Subcutaneous adipose tissue (tissue), 4 donors: ENCODE results near the gene NKX2-4. TPM values are rescaled to one million over a fixed set of nuclear protein-coding genes. Genes with fewer than 3 reads are reported as not detected.

Source experiments
- total RNA-seq, 4 donors: library from RNA; depleted of rRNA; stranded (reverse); fragments of >200 nt; gene quantifications; one replicate each; pipeline ENCODE4 v1.1.0, GENCODE V29; 2016
- TF ChIP-seq, protein P1 (sequence below): fragments of 450-650 bp; IDR thresholded peaks from one replicate; pipeline ENCODE4 v1.5.1; 2016; ENCODE audit warnings: low read depth, mild to moderate bottlenecking, control low read depth, antibody characterized with exemption, moderate library complexity

NKX2-4 gene
- total RNA-seq, 4 donors from 2014 or later, result not detected

DNA sequence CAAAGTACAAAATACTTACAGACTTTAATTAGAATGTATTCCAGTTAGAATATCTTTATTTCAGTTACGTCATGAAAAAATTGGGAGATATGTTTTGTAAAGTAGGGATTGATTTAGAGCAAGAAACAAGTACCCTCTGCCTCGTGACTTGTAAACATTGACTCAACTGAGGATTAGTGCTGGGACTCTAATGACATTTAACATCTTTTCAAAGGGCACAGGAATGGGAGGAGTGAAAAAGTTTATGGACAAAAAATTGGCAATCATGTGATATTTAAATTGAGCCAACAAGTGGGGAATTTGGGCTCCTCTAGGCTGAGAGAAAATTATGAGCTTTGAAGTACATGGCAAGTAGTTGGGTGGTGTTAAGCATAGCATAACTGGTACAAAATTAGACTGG is 25.3 kb downstream of the NKX2-4 start:
- TF ChIP-seq, protein P1, sequence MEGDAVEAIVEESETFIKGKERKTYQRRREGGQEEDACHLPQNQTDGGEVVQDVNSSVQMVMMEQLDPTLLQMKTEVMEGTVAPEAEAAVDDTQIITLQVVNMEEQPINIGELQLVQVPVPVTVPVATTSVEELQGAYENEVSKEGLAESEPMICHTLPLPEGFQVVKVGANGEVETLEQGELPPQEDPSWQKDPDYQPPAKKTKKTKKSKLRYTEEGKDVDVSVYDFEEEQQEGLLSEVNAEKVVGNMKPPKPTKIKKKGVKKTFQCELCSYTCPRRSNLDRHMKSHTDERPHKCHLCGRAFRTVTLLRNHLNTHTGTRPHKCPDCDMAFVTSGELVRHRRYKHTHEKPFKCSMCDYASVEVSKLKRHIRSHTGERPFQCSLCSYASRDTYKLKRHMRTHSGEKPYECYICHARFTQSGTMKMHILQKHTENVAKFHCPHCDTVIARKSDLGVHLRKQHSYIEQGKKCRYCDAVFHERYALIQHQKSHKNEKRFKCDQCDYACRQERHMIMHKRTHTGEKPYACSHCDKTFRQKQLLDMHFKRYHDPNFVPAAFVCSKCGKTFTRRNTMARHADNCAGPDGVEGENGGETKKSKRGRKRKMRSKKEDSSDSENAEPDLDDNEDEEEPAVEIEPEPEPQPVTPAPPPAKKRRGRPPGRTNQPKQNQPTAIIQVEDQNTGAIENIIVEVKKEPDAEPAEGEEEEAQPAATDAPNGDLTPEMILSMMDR, result no peak

DNA sequence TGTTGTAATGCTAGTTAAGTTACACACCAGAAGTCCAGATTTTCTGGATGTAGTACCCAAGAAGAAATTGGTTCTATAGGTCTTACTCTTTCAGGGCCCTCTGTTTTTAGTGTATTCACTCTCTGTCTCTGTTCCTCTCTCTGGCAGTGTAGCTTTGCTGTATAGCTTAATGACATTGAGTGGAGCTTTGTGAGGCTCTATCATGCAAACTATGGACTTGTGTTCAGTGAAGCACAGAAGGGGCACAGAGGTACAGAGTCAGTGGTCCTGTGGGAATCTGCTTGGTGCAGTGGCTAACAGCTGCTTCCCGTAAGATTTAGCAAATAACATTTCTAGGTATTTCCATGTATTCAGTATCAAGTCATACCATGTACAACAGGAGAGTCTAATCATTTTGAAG is 26.1 kb downstream of the NKX2-4 start:
- TF ChIP-seq, protein P1, result no peak

DNA sequence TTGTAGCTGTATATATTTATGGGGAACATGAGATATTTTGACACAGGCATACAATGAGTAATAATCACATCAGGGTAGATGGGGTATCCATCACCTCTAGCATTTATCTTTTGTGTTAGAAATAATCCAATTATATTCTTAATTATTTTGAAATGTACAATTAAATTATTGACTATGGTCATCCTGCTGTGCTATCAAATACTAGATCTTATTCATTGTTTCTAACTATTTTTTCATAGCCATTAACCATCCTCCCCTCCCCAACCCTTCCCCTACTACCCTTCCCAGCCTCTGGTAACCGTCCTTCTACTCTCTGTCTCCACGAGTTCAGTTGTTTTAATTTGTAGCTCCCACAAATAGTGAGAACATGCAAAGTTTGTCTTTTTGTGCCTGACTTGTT is 28.5 kb downstream of the NKX2-4 start:
- TF ChIP-seq, protein P1, result no peak

DNA sequence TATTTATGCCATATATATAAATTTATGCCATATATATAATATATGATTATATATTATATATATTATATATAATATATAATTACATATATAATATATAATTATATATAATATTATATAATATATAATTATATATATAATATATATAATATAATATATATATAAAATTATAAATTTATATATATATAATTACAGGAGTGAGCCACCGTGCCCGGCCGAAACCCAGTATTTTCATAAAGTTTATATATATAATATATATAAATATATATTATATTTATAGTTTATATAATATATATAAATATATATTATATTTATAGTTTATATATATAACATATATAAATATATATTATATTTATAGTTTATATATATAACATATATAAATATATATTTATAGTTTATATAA is 31.6 kb downstream of the NKX2-4 start:
- TF ChIP-seq, protein P1, result no peak

DNA sequence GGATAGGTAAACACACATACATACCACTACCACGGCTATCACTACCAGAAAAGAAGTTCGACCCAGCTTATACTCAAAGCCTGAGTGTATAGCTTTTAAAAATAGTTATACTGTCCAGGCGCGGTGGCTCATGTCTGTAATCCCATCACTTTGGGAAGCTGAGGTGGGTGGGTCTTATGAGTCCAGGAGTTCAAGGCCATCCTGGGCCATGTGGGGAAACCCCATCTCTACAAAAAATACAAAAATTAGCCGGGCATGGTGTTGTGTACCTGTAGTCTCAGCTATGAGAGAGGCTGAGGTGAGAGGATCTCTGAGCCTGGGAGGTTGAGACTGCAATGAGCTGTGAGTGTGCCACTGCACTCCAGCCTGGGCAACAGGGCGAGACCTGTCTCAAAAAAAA is 32.9 kb downstream of the NKX2-4 start:
- TF ChIP-seq, protein P1, result no peak

DNA sequence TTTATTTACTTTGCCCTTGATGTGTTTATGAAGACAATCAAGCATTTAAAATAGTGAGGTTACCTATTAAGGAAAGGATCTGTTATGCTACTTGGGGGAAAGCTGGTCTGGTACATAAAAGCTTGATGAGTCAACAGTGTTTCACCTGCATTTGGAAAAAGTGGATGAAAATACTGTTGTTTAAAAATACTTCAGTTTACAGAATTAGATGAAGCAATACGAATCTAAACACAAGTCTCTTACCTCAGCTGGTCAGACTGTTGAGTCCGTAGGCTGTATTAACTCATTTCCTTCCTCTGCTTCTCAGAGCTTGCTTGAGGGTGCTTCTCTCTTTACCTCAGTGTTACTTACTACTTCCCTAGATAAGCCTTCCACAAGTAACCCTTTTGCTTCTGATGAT is 36.1 kb downstream of the NKX2-4 start:
- TF ChIP-seq, protein P1, result no peak

DNA sequence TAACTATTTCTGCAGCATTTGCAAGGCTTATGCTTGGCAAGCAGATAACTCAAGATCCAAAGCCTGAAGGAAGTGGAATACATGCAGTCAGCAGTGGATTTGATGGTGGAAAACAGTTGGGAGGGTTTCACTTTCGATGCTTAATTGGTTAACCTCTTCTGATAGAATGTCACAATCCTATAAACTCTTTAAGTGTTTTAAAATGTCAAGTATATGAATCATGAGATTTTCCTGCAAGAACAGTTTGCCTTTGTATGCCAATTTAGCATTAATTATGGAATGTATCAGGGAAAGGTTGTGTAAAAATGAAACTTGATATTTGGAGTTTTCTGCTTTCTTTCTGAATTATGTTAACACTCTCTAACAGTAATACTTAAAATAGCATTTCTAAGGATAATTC is 36.6 kb downstream of the NKX2-4 start:
- TF ChIP-seq, protein P1, result no peak
